H7 (cell line): ENCODE data around the gene CORO7. TPM values are rescaled to one million over a fixed set of nuclear protein-coding genes. Genes with fewer than 3 reads are reported as not detected.

Experiments
- DNase-seq: peaks from one replicate; pipeline ENCODE4 v3.0.0; 2012
- H3K27me3 ChIP-seq: 2 replicates; pipeline ENCODE4 v1.6.0; 2011; ENCODE audit warnings: mild to moderate bottlenecking, low read length; ENCODE audit not compliant: control insufficient read depth, insufficient read depth
- H3K36me3 ChIP-seq: replicated peaks from 2 replicates; pipeline ENCODE4 v1.5.1; 2011; ENCODE audit warnings: low read length; ENCODE audit not compliant: control insufficient read depth, insufficient read depth
- H3K4me3 ChIP-seq: 2 replicates; pipeline ENCODE4 v1.5.1; 2011; ENCODE audit warnings: low read depth, mild to moderate bottlenecking, control low read depth, low read length, moderate library complexity; ENCODE audit not compliant: insufficient read depth
- total RNA-seq: library from RNA; depleted of rRNA; stranded (reverse); fragments of >200 nt; shearing (Covaris generic); gene quantifications from 2 replicates; pipeline ENCODE4 v1.2.3, GENCODE V29; 2014

The CORO7 gene
- total RNA-seq, 1 experiment from 2014 or later: 37.9 TPM

GRCh38 chr16:4435337-4436067 is 19.1 kb upstream of the CORO7 start:
- Histone ChIP-seq H3K27me3 (no peaks in the 10 kb centered on the region), H3K4me3 (no peak overlapping the region), H3K36me3 (peaks cover 20% of the 10 kb centered on the region)
- DNase-seq: no peak

DNA sequence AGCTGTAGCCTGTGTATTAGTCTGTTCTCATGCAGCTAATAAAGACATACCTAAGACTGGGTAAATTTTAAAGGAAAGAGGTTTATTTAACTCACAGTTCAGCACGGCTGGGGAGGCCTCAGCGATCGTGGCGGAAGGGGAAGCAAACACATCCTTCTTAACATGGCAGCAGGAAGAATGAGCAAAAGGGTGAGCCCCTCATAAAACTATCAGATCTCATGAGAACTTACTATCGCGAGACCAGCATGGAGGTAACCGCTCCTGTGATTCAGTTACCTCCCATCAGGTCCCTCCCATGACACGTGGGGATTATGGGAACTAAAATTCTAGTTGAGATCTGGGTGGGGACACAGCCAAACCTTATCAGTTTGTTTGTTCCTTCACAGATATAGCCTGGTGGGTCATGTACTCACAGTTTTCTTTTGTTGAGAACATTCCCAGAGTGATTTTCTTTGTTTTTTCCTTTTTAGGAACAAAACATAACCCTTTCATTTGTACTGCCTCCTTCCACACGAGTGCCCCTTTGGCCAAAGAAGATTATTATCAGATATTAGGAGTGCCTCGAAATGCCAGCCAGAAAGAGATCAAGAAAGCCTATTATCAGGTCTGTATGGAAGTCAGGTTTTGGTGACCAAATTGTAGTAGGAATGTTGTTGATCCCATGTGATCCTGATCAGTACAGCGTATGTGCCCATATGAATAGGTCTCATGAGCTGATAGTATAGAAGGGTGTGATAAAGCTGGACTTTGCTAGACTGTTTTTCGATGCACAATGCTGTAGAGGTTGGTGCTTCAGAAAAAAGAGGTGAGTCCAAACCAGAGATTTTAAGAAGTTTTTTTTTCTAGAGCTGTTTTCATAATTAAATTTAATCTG is 17.8 kb upstream of the CORO7 start:
- Histone ChIP-seq H3K27me3 (no peaks in the 10 kb centered on the region), H3K4me3 (no peak overlapping the region), H3K36me3 (peaks cover 17% of the 10 kb centered on the region)
- DNase-seq: no peak

GRCh38 chr16:4433228-4433627 is 16.8 kb upstream of the CORO7 start:
- Histone ChIP-seq H3K27me3 (no peaks in the 10 kb centered on the region), H3K36me3 (peaks cover 15% of the 10 kb centered on the region), H3K4me3 (no peak overlapping the region)
- no peak for DNase-seq

DNA sequence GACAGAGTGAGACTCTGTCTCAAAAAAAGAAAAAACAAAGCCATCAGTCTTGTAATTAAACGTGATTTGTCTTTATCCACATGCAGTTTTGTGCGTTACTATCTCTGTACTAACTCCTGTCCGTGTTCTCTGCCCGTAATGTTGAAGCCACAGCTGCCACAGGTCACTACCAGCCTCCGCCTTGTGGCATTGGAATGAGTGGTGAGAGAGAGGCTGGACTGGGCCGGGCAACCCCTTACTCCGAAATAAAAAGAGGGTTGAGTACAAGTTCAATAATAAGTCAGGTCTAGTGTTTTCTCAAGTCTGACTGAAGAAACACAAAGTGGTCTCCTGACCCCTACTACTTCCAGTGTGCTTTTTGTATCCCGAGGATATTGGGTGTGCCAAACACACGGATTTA is 14.6 kb upstream of the CORO7 start:
- no peaks in the 10 kb centered on the region for H3K27me3 ChIP-seq
- no peak for DNase-seq
- H3K4me3 ChIP-seq: no peak overlapping the region
- H3K36me3 ChIP-seq: peaks cover 11% of the 10 kb centered on the region

DNA sequence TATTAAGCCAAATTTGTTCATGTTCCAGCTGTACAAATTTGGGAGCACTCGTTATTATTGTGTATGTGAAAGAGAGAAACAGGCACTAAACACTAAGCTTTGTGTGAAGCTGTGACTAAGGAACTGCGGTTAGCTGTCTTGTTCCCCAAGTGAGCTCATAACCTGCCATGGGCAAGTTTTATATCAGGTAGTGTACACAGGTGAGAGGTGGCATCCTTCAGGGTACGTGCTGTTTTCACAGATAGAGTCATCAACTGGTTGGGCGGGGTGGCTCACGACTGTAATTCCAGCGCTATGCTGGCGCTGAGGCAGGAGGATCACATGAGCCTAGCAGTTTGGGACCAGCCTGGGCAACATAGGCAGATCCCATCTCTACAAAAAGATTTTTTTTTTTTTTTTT is 12.1 kb upstream of the CORO7 start:
- Histone ChIP-seq H3K4me3 (no peak overlapping the region), H3K27me3 (no peaks in the 10 kb centered on the region), H3K36me3 (peaks cover 1% of the 10 kb centered on the region)
- no peak for DNase-seq

DNA sequence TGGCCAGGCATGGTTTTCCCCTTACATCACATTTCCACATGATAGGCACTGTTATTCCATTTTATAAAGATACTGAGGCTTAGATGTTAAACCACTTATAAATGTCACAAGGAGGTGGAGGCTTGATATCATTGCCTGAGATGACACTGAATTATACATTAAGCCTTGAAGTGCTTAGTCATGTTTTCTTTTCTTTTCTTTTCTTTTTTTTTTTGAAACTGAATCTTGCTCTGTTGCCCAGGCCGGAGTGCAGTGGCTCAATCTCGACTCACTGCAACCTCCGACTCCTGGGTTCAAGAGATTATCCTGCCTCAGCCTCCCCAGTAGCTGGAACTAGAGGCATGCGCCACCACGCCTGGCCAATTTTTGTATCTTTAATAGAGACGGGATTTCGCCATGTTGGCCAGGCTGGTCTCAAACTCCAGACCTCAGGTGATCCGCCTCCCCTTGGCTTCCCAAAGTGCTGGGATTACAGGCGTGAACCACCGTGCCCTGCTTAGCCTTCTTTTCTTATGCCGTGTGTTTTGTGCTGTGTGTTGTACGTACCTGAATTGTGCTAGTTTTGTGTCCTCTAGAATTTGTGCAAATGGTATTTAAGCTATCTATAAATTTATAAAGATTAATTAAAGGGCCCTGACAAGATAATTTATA is 10.5 kb upstream of the CORO7 start:
- Histone ChIP-seq H3K36me3 (peaks cover 1% of the 10 kb centered on the region), H3K27me3 (no peaks in the 10 kb centered on the region), H3K4me3 (peak overlapping the region; percentile 89)
- DNase-seq: no peak

GRCh38 chr16:4426021-4426684 is 9.8 kb upstream of the CORO7 start:
- peaks cover 1% of the 10 kb centered on the region; the same call in 1 of the 2 replicates for H3K36me3 ChIP-seq
- peak; percentile 73 for DNase-seq

GRCh38 chr16:4425378-4426020 is 9.1 kb upstream of the CORO7 start, which contains the start of gene DNAJA3:
Gene DNAJA3, plus strand, starts transcription at chr16:4425868. Its CDS starts 14 bp downstream, at chr16:4425882.
- H3K4me3 ChIP-seq: peak within 1 kb of the TSS; percentile 89
- peak; percentile 99 for DNase-seq
- 0 out of 2 replicates have a peak, but pooled peaks cover 1% of the 10 kb centered on the region for H3K36me3 ChIP-seq
- no peaks in the 10 kb centered on the region for H3K27me3 ChIP-seq

More at GRCh38 chr16:4426021-4426684, 9.8 kb upstream of the CORO7 start:
- Histone ChIP-seq H3K27me3 (no peaks in the 10 kb centered on the region), H3K4me3 (peak overlapping the region; percentile 89)

- Histone ChIP-seq H3K4me3 (no peak overlapping the region), H3K27me3 (no peaks in the 10 kb centered on the region; the same call in 1 of the 2 replicates), H3K36me3 (no peaks in the 10 kb centered on the region)
- DNase-seq: no peak
Observed at GRCh38 chr16:4420505-4421105, 4.2 kb upstream of the CORO7 start.

DNA sequence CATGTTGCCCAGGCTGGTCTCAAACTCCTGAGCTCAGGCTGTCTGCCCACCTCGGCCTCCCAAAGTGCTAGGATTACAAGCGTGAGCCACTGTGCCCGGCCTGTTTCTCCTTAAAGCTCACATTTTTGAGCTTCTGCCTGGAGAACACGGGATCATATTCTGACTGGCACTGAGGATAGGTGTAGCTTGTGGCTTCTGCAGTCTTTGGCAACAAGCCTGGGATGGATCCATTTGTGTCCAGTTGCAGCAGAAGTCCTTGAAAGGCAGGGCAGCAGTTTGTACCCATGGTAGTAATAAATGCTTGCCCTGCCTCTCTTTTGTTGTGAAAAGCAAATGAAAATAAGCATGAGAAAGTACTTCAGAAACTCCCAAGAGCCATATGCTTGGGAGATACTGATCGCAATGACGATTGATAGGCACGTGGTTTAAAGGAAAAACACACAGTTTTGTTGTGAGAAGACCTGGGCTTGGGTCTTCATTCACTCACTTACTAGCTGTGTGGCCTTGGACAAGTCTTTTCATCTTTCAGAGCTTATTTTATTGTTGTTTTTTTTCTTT is 3.1 kb upstream of the CORO7 start:
- H3K4me3 ChIP-seq: no peak overlapping the region
- H3K27me3 ChIP-seq: no peaks in the 10 kb centered on the region; the same call in 1 of the 2 replicates
- DNase-seq: no peak
- H3K36me3 ChIP-seq: no peaks in the 10 kb centered on the region

DNA sequence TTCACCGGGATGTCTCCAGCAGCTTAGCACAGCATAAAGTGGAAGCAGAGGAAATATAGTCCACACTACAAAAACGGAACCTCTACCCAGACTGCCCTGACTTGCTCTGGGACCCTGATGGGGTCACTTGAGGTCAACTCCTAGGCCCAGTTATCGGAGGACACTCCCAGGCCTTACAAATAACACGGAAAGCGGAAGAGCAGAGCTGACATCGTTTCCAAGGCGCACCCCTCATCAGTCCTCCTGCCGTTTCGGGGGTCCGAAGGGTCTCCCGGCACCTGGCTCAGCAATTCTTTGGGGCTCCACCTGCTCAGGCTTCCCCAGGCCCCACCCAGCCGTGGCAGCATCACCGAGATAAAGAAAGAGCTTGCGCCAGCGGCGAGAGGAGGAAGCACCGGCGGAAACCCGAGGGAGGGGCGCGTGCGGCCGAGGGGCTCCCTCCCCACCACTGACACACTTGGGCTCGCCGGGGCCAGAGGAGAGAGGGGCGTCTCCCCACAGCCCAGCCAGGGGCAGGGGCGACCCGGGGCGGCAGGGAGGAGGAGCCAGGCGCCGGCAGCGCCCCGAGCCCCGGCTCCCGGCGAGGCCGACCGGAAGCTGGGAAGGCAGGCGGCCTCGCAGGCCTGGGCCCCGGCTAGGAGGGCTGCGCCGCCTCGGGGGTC is 727 bp downstream of the CORO7 start:
- no peaks in the 10 kb centered on the region; the same call in 1 of the 2 replicates for H3K27me3 ChIP-seq
- peak overlapping the region; percentile 90 for H3K4me3 ChIP-seq
- peak; percentile 87 for DNase-seq
- H3K36me3 ChIP-seq: peaks cover 2% of the 10 kb centered on the region

DNA sequence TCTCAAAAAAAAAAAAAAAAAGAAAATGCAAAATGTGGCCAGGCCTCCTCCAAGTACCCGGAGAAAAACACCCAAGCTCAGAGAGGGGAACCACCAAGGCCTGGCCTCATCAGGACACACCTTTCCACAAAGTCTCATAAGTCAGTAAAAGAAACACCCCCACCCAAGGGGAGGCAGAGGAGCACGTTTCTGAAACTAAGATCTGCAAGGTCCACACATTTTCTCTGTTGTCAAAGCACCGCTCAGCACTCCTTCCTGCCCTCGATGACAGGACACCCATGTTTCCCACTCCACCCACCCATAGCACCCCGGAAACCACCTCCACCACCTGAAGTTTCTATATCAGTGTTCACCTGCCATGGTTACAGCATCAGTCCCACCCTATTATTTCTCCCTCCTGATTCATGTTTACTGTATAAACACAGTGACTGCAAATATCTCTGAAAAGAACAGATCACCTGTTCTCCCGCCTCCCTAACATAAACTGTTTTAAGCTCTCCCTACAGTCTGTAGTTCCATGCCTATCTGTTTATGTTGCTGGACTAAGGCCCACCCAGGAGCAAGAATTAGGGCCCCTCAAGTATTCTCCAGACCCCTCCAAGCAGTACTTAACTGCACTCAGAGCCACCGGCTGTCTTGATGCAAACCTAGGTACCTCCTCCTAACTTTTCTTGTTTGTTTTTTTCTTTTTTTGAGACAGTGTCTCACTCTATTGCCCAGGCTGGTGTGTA is 2.0 kb downstream of the CORO7 start:
- no peak for DNase-seq
- Histone ChIP-seq H3K27me3 (no peaks in the 10 kb centered on the region; the same call in 1 of the 2 replicates), H3K36me3 (peaks cover 2% of the 10 kb centered on the region), H3K4me3 (no peak overlapping the region)
